CD14-positive monocyte (primary cell): ENCODE data around the gene CPAMD8. TPM values are rescaled to one million over a fixed set of nuclear protein-coding genes. Genes with fewer than 3 reads are reported as not detected.

ENCODE experiments used
- DNase-seq, 3 donors: peaks; one replicate each; pipeline ENCODE4 v3.0.0-alpha.2; 2011 to 2022
- H2AFZ ChIP-seq: 2 replicates; pipeline ENCODE4 v1.6.0; 2012; ENCODE audit warnings: mild to moderate bottlenecking, low read depth, low read length, inconsistent platforms; ENCODE audit not compliant: insufficient read depth, poor library complexity, severe bottlenecking
- H3K27ac ChIP-seq, 2 donors: 1 replicate in 1 of 2; 2 replicates in 1 of 2; pipeline ENCODE4 v1.5.1; 2012 to 2013; ENCODE audit warnings: low read length in 2 of 2, control low read depth in 1 of 2, inconsistent platforms in 1 of 2, low read depth in 1 of 2, mild to moderate bottlenecking in 1 of 2
- H3K27me3 ChIP-seq, 2 donors: one replicate each; pipeline versions ENCODE4 v1.6.0 to v1.6.1; 2011 to 2013; ENCODE audit warnings: low read length in 2 of 2; ENCODE audit not compliant: control insufficient read depth in 2 of 2, insufficient read depth in 2 of 2
- H3K36me3 ChIP-seq, 2 donors: replicated peaks in 1 of 2; 1 replicate in 1 of 2; 2 replicates in 1 of 2; pipeline versions ENCODE4 v1.5.1 to v1.6.1; 2012 to 2013; ENCODE audit warnings: low read length in 2 of 2, control low read depth in 1 of 2, inconsistent platforms in 1 of 2, mild to moderate bottlenecking in 1 of 2; ENCODE audit not compliant: insufficient read depth in 2 of 2, control insufficient read depth in 1 of 2
- H3K4me1 ChIP-seq, 2 donors: 1 replicate in 1 of 2; 2 replicates in 1 of 2; pipeline versions ENCODE4 v1.5.1 to v1.6.1; 2012 to 2013; ENCODE audit warnings: low read length in 2 of 2, control low read depth in 1 of 2, inconsistent platforms in 1 of 2, mild to moderate bottlenecking in 1 of 2, moderate library complexity in 1 of 2; ENCODE audit not compliant: insufficient read depth in 2 of 2, control insufficient read depth in 1 of 2
- H3K4me2 ChIP-seq: replicated peaks from 2 replicates; pipeline ENCODE3; 2012; ENCODE audit warnings: low read length, moderate library complexity, mild to moderate bottlenecking; ENCODE audit not compliant: poor library complexity, severe bottlenecking; ENCODE audit errors: extremely low read depth
- H3K4me3 ChIP-seq, 3 experiments: fragments of 200-600 bp in 1 of 3; sonication (generic) in 1 of 3; replicated peaks in 1 of 3; 1 replicate in 2 of 3; 2 replicates in 1 of 3; pipeline ENCODE4 v1.5.1; 2011 to 2013; ENCODE audit warnings: low read length in 3 of 3, mild to moderate bottlenecking in 3 of 3, control low read depth in 2 of 3, low read depth in 2 of 3, inconsistent platforms in 1 of 3, moderate library complexity in 1 of 3
- H3K79me2 ChIP-seq: 2 replicates; pipeline ENCODE4 v1.6.0; 2012; ENCODE audit warnings: mild to moderate bottlenecking, control low read depth, inconsistent platforms, low read length, moderate library complexity; ENCODE audit not compliant: insufficient read depth
- H3K9ac ChIP-seq: 2 replicates; pipeline ENCODE4 v1.6.0; 2017; ENCODE audit warnings: low read length, mild to moderate bottlenecking; ENCODE audit not compliant: insufficient read depth, poor library complexity, severe bottlenecking
- H3K9me3 ChIP-seq, 2 donors: replicated peaks in 1 of 2; 1 replicate in 1 of 2; 2 replicates in 1 of 2; pipeline versions ENCODE4 v1.5.1 to v1.6.1; 2012 to 2013; ENCODE audit warnings: low read length in 2 of 2, control low read depth in 1 of 2; ENCODE audit not compliant: control insufficient read depth in 1 of 2, insufficient read depth in 1 of 2
- H4K20me1 ChIP-seq: 2 replicates; pipeline ENCODE4 v1.6.0; 2012; ENCODE audit warnings: mild to moderate bottlenecking, low read length, control low read depth, moderate library complexity; ENCODE audit not compliant: insufficient read depth
- H3K27ac Mint-ChIP-seq, 7 donors: one replicate each; pipeline ENCODE4 v1.8.0; 2020; ENCODE audit warnings: mild to moderate bottlenecking in 7 of 7, mixed read lengths in 7 of 7, moderate library complexity in 6 of 7, inconsistent platforms in 2 of 7
- H3K27me3 Mint-ChIP-seq, 3 donors: one replicate each; pipeline ENCODE4 v1.8.0; 2021 to 2022; ENCODE audit warnings: low read depth in 3 of 3, mild to moderate bottlenecking in 3 of 3, mixed read lengths in 3 of 3, moderate library complexity in 3 of 3, inconsistent platforms in 1 of 3
- H3K36me3 Mint-ChIP-seq, 2 donors: one replicate each; pipeline ENCODE4 v1.8.0; 2020; ENCODE audit warnings: mixed read lengths in 2 of 2, inconsistent platforms in 1 of 2, mild to moderate bottlenecking in 1 of 2
- H3K4me1 Mint-ChIP-seq: one replicate; pipeline ENCODE4 v1.8.0; 2020; ENCODE audit warnings: mild to moderate bottlenecking, mixed read lengths
- H3K4me3 Mint-ChIP-seq, 2 donors: one replicate each; pipeline ENCODE4 v1.8.0; 2020; ENCODE audit warnings: mild to moderate bottlenecking in 2 of 2, mixed read lengths in 2 of 2, moderate library complexity in 1 of 2
- H3K9me3 Mint-ChIP-seq, 7 donors: one replicate each; pipeline ENCODE4 v1.8.0; 2020 to 2022; ENCODE audit warnings: mixed read lengths in 7 of 7, mild to moderate bottlenecking in 6 of 7, moderate library complexity in 6 of 7, inconsistent platforms in 2 of 7
- CTCF ChIP-seq: fragments of 200-600 bp; IDR thresholded peaks from one replicate; pipeline ENCODE4 v1.8.0; 2022; ENCODE audit warnings: antibody characterized with exemption, mild to moderate bottlenecking
- WGBS: methylation state at CpG from one replicate; pipeline ENCODE4 v1.1.5; 2013; ENCODE audit warnings: missing lambda C conversion rate; ENCODE audit not compliant: insufficient coverage; 5-methylcytosine and 5-hydroxymethylcytosine counted together
- intact Hi-C, 2 donors: fragments of 100-400 bp; cut with micrococcal nuclease; formaldehyde crosslinking; loops; one replicate each; pipeline versions ENCODE4 v1.15.0 to v1.15.1; 2023
- polyA plus RNA-seq, 3 donors: library from polyadenylated mRNA; depleted of rRNA in 1 of 3; unstranded in 2 of 3; stranded (reverse) in 1 of 3; fragments of 300-500 nt in 2 of 3; fragments of >200 nt in 1 of 3; fragmentation: Illumina TruSeq in 2 of 3; gene quantifications; 1 replicate in 2 of 3; 2 replicates in 1 of 3; pipeline ENCODE4 v1.2.3, GENCODE V29; 2012 to 2021

CPAMD8 gene
- polyA plus RNA-seq, 3 donors: 5.1 to 53.4 (median 5.4) TPM

GRCh38 chr19:16851031-16851712, 175.4 kb downstream of the CPAMD8 start:
- Histone ChIP-seq H2AFZ (no peak overlapping the region), H3K4me3 (no peak overlapping the region), H3K36me3 (peaks cover 92 to 99% of the 10 kb centered on the region in 2 donors), H3K4me2 (no peak overlapping the region), H3K27me3 (no peaks in the 10 kb centered on the region), H3K79me2 (no peaks in the 10 kb centered on the region), H3K27ac (no peak overlapping the region), H3K9me3 (no peaks in the 10 kb centered on the region), H3K9ac (no peak overlapping the region), H3K4me1 (peaks cover 17 to 18% of the 10 kb centered on the region in 2 donors), H4K20me1 (peaks cover 43% of the 10 kb centered on the region)
- DNase-seq: no peak
- Mint-ChIP-seq H3K27me3 (peaks cover 0 to 2% (median 1%) of the 10 kb centered on the region in 3 donors), H3K4me3 (no peak overlapping the region), H3K27ac (peak overlapping the region in 1 of 7 donors; percentile 42), H3K4me1 (peaks cover 19% of the 10 kb centered on the region), H3K36me3 (peaks cover 88 to 97% of the 10 kb centered on the region in 2 donors), H3K9me3 (peaks cover 0 to 2% (median 0%) of the 10 kb centered on the region in 7 donors)
- no peak for TF ChIP-seq CTCF
- 95% methylated on average over 28 of the region's 33 CpGs for WGBS
- intact Hi-C loops: no loop called here

GRCh38 chr19:16850133-16850532, 176.5 kb downstream of the CPAMD8 start:
- H4K20me1 ChIP-seq: peaks cover 44% of the 10 kb centered on the region
- H3K36me3 Mint-ChIP-seq: peaks cover 94 to 98% of the 10 kb centered on the region in 2 donors
- intact Hi-C loops: no loop called here
- no peaks in the 10 kb centered on the region for H3K79me2 ChIP-seq
- no peak overlapping the region for H2AFZ ChIP-seq
- no peak overlapping the region for H3K4me3 Mint-ChIP-seq
- H3K27me3 Mint-ChIP-seq: peaks cover 0 to 2% (median 1%) of the 10 kb centered on the region in 3 donors
- peaks cover 19% of the 10 kb centered on the region for H3K4me1 Mint-ChIP-seq
- no peaks in the 10 kb centered on the region for H3K27me3 ChIP-seq
- H3K27ac ChIP-seq: no peak overlapping the region
- no peak for DNase-seq
- no peak overlapping the region for H3K27ac Mint-ChIP-seq
- H3K9ac ChIP-seq: no peak overlapping the region
- H3K9me3 ChIP-seq: no peaks in the 10 kb centered on the region
- H3K9me3 Mint-ChIP-seq: peaks cover 0 to 3% (median 0%) of the 10 kb centered on the region in 7 donors
- no peak overlapping the region for H3K4me3 ChIP-seq
- no CpG with 5 or more reads among the region's 4 CpGs for WGBS
- H3K4me1 ChIP-seq: peaks cover 17 to 18% of the 10 kb centered on the region in 2 donors
- no peak for TF ChIP-seq CTCF
- H3K4me2 ChIP-seq: no peak overlapping the region
- H3K36me3 ChIP-seq: peaks cover 90 to 99% of the 10 kb centered on the region in 2 donors
